GM19468 (cell line): ENCODE results near the gene CYP27A1.

ENCODE experiments used
- ATAC-seq: cut with Tn5 transposase; IDR thresholded peaks from one replicate; pipeline ENCODE4 v1.9.1; 2021; ENCODE audit warnings: mild to moderate bottlenecking, moderate library complexity, moderate number of reproducible peaks; ENCODE audit not compliant: unreplicated experiment; ENCODE audit errors: extremely low read depth

Gene CYP27A1

DNA sequence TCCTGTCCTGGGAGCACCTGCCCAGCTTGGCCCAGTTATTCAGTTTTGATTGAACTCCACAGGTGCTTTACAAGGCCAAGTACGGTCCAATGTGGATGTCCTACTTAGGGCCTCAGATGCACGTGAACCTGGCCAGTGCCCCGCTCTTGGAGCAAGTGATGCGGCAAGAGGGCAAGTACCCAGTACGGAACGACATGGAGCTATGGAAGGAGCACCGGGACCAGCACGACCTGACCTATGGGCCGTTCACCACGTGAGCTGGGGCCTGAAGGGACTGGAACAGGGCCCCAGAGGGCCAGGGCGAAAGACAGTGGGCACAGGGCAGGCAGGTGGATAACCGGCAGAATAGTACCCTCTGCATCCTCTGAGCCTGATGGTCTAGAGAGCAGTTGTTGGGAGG, 27.6 kb downstream of the CYP27A1 start:
- ATAC-seq: no peak

DNA sequence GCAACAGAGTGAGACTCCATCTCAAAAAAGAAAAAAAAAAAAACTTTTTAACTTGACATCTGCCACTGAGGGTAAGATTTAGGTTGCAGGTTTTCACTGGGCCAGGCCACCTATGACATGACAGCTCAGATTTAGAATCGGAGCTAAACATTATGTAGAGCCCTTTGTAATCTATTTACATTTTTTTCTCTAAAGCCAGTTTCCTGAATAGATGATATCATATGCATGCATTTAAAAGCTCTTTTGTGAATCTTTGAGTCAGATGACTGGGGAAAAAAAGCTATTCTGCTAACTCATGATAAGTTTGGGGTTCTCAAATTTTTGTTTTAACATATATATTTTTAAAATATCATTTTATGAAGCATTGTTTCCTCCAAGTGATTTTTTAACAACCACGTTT, 28.3 kb downstream of the CYP27A1 start:
- no peak for ATAC-seq

DNA sequence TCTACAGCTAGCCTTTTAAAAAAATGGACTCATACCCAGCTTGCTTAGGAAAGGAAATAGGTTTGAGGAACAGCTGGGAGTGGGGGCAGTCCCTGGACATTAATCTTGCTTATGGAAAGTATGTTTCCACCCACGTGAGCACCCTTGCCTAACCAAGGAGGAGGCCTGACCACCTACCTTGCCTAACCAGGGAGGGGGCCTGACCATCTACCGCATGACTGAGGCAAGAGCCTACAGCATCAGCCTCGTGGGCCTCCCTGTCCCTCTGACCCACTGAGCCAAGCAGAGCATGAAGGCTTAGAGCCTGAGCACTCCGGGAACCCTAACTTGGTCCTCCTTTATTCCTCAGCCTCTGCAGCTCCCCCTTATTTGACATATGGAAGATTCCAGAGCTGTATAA, 29.4 kb downstream of the CYP27A1 start:
- no peak for ATAC-seq

DNA sequence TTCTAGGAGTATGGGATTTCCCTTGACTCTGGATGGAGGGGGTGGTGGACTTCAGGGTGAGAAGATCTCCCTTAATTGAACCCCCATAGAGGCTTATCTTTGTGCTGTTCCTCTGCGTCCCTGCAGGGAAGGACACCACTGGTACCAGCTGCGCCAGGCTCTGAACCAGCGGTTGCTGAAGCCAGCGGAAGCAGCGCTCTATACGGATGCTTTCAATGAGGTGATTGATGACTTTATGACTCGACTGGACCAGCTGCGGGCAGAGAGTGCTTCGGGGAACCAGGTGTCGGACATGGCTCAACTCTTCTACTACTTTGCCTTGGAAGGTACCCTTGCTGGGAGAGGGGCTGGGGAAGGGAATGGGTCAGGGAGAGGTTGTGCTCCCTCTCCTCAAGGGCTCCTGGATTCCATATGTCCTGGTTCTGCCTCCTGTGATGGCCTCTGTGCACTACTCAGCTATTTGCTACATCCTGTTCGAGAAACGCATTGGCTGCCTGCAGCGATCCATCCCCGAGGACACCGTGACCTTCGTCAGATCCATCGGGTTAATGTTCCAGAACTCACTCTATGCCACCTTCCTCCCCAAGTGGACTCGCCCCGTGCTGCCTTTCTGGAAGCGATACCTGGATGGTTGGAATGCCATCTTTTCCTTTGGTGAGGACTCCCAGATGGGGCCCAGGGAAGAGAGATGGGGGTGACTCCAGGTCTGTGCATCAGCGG, 30.3 kb downstream of the CYP27A1 start:
- no peak for ATAC-seq

DNA sequence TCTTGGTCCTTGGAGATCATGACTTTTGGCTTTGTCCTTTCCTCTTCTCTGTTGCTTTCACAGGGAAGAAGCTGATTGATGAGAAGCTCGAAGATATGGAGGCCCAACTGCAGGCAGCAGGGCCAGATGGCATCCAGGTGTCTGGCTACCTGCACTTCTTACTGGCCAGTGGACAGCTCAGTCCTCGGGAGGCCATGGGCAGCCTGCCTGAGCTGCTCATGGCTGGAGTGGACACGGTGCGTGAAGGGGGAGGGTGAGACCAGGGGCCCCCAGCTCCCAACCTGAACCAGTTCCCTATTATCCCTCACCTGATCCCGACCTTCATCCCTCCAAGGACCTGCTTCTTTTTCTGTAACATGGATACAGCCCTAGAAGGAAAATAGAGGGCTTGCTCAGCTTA, 30.9 kb downstream of the CYP27A1 start:
- no peak for ATAC-seq

DNA sequence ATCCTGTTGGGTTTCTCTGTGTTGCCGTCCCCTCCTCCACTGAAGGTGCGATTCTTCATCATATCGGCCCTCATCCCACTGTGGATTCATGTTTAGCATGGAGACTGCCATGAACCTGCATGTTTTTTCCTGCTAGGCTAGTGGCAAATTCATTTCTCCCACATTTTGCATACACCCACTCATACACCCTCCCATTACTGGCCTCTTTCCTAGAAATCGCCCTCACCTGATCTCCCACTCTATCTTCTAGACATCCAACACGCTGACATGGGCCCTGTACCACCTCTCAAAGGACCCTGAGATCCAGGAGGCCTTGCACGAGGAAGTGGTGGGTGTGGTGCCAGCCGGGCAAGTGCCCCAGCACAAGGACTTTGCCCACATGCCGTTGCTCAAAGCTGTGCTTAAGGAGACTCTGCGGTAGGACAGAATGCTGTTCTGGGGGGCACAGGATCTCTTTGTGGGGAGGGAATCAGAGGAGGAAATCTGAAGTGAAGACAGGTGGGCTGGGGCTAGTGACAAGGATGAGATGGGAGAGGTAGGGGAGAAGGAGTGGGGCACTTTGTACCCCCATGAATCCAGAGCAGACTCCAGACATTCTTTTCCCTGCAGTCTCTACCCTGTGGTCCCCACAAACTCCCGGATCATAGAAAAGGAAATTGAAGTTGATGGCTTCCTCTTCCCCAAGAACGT, 32.0 kb downstream of the CYP27A1 start:
- no peak for ATAC-seq

DNA sequence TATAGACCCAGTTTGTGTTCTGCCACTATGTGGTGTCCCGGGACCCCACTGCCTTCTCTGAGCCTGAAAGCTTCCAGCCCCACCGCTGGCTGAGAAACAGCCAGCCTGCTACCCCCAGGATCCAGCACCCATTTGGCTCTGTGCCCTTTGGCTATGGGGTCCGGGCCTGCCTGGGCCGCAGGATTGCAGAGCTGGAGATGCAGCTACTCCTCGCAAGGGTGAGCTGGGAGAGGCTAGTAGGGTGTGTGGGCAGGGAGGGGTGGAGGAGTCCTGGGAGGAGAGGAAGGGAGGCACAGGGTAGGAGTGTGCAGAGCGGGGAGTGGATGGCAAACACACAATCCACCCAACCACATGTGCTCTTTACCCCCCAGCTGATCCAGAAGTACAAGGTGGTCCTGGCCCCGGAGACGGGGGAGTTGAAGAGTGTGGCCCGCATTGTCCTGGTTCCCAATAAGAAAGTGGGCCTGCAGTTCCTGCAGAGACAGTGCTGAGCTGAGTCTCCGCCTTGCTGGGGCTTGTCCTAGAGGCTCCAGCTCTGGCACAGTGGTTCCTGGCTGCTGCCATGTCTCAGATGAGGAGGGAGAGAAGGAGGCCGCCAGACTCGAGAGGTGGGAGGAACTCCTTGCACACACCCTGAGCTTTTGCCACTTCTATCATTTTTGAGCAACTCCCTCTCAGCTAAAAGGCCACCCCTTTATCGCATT, 32.7 kb downstream of the CYP27A1 start:
- ATAC-seq: no peak

DNA sequence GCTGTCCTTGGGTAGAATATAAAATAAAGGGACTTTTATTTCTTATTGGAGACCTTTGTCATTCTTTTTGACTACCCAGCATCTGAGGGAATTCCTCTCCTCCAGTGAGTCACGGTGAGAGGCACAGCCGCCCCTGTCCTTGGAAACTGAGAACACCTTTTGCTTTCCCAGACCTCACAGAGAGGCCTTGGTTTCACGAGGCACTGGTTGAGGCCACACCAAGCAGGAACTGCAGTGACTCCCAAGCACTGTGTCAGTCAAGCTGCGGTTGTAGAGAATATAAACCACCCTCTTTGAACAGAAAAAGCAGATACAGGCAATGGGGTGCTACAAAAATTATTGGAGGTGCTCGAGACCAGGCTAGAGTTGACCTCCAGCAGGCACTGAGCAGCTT, 33.3 kb downstream of the CYP27A1 start:
- no peak for ATAC-seq

DNA sequence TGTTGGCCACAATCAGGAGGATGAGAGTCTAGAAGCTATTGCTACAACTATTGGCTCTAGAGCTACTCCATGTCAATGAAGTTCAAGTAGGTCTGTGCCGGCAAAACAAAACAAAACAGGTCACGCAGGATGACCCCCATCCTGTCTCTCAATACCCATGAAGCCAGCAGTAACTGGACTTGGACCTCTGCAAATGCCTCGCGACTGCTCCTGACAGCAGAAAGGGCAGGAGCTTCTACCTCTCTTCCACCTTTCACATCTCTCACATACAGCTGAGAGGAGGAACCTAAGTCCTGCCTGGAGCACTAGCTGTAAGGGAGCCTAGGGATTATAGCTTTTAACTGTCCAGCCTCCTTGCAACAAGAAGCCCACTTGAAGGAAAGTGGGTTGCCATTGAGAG, 33.7 kb downstream of the CYP27A1 start:
- ATAC-seq: no peak

DNA sequence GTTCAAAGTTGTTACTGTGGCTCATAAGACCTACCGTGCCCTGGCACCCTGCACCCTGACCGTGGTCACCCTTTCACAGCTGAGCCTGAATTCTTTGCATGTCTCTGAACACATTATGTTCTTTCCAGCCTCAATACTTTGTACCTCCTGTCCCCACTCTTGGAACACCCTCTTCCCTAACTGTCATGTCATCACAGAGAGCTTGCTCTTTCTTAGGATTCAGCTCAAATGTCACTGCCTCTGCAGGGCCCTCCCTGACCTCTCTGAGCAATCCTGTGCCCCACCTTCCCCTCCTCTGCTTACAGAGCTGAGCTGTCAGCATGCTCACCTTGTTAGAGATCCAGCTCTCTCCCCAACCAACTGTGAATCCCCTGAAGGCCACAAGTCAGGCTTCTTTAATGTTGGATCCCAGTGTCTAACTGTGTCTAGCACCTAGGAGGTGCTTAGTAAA, 34.6 kb downstream of the CYP27A1 start:
- no peak for ATAC-seq

DNA sequence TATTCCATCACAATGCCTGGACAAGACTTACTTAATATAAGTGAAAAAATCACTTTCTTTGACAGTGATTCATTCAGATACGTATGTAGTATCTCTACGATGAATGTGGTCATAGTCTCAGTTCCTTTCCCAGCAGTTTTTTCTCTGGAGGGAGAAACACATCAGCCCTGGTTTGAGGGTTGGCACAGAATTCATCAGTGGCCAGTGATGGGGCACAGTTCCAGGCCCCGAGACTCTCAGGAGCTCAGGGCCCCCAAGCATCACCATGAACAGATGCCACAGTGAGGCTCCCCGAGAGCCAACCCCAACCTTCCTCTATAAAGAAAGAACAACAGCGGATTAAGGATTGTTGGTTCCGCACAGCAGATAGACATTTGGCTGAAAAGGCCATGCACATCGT, 37.1 kb downstream of the CYP27A1 start:
- ATAC-seq: no peak

DNA sequence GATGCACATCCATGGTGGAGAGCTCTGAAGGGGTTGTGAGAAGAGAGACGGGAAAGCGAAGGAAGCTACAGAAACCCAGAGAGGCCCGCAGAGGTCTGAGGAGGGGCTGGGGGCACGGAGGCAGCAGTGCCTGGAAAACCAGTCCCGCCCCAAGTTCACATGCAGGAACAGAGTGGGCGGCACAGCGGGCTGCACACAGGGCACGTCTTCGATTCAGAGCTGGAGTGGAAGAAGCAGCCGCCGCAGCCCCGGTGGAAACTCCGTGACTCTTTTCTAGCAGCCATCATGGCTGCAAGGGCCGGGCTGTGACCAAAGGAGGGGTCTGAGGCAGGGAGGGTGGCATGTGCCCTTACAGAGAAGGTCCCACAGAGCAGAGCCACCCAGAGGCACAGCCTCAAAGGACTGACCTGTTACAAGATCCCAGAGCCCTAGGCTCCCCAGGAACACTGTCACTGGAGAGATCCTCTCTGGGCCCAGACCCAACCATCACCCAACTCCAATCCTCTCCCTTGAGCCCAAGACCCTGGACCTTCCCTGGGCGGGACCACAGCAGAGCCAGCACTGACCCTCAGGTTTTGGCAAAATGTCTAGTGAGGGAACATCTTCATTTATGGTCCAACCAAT, 38.9 kb downstream of the CYP27A1 start:
- ATAC-seq: no peak

DNA sequence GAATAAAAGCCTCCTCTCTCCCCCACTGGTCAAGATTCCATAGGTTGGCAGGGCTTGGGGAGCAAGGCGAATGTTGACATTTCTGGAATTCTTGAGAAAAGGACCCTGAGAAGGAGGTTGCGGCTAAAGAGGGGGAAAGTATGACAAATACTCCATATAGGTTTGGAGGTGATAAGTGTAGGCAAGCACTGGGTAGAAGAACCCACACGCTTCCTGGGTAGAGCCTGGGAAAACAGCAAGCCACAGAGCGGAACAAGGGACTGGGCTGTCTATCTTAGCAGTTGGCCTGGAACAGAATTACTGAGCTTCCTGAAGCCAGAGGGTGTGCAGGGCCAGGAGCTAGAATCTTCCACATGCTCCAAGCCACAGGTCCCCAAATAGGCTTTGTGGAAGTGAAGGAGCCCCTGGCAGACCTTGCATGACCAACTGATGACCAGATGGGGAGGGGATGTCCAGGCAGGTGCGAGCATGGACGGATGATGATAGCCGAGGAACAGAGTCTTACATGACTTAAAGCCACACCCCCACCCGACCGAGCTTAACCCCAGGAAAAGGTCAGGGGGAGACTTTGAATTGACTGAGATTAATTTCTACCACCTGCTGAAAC, 39.8 kb downstream of the CYP27A1 start:
- ATAC-seq: no peak

DNA sequence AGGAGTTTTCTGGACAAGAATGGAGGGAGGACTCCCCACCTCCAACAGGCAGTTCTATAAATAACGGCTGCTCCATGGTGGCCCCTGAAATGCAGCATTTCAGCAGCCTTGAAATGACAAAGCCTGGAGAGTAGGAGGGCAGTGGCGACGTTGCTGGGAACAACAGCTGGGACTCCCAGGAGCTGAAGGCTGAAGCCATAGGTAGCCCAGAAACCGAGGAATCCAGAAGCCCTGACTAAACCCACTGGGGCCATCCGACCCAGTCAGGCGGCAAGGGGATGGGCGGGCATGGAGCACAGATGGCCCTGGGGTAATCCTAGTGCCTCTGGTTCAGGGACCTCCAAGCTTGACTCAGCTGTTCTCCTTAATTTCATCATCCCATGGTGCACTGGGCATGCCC, 40.7 kb downstream of the CYP27A1 start:
- no peak for ATAC-seq

DNA sequence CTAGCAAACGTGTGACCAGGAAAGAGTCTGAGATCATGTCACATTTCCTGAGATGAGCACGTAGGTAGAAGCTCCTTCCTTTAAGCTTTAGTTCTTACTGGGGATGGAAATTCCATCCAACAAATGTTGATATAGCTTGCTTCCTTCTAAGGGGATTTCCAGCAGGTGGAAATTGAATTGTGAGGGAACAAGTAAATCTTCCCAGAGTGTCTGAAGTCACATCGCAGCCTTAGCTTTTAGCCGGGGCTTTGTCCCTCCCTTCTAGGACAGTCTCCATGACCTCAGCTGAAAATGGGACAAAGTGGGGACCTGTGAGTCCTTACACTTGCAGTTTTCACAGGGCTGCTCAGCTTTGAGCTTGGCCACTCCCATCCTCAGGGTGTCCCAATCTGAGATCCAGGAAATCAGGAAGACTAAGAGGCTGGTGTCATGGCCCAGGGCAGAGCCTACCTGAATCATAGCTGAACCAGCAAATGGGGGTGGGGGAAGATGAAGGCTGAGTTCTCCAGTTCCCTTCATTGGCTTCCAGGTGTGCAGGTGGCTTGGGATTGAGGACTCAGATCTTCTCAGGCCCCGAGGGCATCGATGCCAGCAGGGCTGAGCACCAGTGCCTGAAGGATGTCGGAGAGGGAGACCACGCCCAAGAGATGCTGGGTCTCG, 41.4 kb downstream of the CYP27A1 start:
- no peak for ATAC-seq

DNA sequence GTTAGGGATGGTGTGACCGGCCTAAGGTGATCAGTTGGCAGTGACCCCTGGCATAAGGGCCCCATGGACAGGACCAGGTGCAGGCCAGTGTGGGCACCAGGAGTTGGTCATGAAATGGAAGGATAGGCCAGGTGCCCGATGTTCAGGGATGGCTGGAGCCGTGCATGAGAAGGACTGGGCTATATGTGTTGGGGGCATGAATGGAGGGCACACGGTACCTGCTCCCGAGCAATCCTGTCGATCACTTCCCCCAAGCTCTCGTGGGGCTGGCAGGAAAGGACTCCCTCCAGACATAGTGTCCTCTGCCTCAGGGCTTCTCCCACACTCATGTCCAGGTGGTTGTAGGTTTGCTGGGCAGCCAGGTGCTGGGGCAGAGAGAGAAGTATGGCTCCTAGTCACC, 42.1 kb downstream of the CYP27A1 start:
- ATAC-seq: no peak

DNA sequence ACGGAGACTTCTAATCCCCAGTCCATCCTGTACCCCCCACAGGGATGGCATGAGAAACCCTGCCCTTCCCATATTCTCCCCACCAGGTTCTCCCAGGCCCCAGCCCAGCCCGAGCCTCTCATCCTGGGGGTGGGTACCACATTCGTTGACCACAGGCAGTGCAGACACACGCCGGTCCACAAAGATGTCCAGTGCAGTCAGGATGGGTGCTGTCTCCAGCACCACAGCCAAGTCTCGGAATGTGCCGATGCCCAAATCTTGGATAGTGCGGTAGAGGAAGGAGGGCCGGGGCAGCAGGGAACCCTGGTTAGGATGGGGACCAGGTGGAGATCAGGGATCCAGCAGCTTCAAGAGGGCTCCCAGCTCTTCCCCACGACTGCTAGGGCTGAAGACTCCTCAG, 44.8 kb downstream of the CYP27A1 start:
- no peak for ATAC-seq

DNA sequence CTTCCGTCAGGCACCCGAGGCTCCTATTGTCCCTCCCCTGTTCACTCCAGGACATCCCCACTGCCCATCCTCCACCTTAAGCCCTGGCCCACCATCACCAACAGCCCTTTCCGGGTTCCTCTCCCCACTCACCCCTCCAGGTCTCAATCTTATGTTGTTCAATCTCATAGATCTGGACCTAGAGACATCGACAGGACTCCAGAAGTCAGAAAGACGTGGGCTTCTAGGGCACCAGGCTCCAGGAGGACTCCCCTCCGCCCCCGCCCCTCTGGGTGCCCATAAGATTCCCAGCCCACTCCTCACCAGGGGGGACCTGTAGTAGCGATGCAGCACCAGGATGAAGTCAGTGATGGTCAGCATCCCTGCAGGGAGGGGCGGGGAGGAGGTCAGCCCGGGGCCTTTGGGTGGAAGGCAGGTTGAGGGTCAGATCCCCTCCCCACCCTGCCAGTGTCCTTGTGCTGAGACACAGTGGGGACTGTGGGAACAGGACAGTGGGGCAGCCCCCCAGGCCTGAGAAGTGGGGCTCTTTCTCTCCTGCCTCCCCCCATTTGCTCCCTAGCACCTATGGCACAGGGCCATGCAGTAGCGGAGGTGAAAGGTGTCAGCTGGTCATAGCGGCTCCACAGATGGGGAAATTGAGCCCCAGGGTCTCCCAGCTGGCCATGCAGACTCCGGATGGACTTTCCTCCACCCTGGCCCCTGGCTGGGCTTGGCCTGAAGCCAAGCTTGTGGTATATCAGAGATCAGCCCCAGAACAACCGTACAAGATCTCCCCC, 45.9 kb downstream of the CYP27A1 start:
- no peak for ATAC-seq

DNA sequence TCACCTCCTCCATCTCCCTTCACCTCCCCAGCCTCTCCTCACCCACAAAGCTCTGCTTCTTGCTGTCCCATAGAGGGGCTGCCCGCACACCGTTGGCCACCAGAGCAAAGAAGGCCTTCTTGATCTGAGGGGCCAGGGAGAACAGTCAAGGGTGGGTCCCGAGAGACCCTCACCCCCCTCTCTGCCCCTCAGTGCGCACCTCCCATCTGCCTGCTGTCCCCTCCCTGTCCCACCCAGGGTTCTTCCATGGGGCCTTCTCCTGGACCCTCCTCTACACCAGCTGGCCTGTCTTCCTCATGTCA, 46.5 kb downstream of the CYP27A1 start:
- ATAC-seq: no peak
